Progenitor cell of endocrine pancreas (in vitro differentiated cells): ENCODE measurements around the gene TM7SF2. TPM values are rescaled to one million over a fixed set of nuclear protein-coding genes. Genes with fewer than 3 reads are reported as not detected.
"Not testable (repeated sequence)": the region's sequence is repeated elsewhere in the genome, so short reads cannot be mapped to it uniquely, and the experiment has no call there.

Experiments
- DNase-seq: peaks from one replicate; pipeline ENCODE4 v3.0.0; 2021; ENCODE audit warnings: low spot score; ENCODE audit not compliant: unreplicated experiment
- H3K27ac Mint-ChIP-seq: 2 replicates; pipeline ENCODE4 v1.8.0; 2021; ENCODE audit warnings: mild to moderate bottlenecking, moderate library complexity, mixed read lengths
- H3K27me3 Mint-ChIP-seq: 2 replicates; pipeline ENCODE4 v1.8.0; 2021; ENCODE audit warnings: mixed read lengths
- H3K36me3 Mint-ChIP-seq: 2 replicates; pipeline ENCODE4 v1.8.0; 2022; ENCODE audit warnings: mixed read lengths; ENCODE audit not compliant: insufficient read depth
- H3K4me1 Mint-ChIP-seq: 2 replicates; pipeline ENCODE4 v1.8.0; 2021; ENCODE audit warnings: low read depth, mixed read lengths
- H3K4me3 Mint-ChIP-seq: 2 replicates; pipeline ENCODE4 v1.8.0; 2021; ENCODE audit warnings: low read depth, mild to moderate bottlenecking, moderate library complexity, mixed read lengths
- H3K9me3 Mint-ChIP-seq: 2 replicates; pipeline ENCODE4 v1.8.0; 2021; ENCODE audit warnings: low read depth, mixed read lengths
- total RNA-seq: library from RNA; stranded (reverse); gene quantifications from 2 replicates; pipeline ENCODE4 v1.2.1, GENCODE V29; 2021
- TF ChIP-seq, protein P1 (sequence below): fragments of 200-600 bp; sonication (generic); IDR thresholded peaks from one replicate; pipeline ENCODE4 v1.5.0; 2021; ENCODE audit warnings: antibody characterized with exemption, mild to moderate bottlenecking; ENCODE audit not compliant: unreplicated experiment

TM7SF2 gene
- total RNA-seq, 1 donor from 2014 or later = 124 TPM

DNA sequence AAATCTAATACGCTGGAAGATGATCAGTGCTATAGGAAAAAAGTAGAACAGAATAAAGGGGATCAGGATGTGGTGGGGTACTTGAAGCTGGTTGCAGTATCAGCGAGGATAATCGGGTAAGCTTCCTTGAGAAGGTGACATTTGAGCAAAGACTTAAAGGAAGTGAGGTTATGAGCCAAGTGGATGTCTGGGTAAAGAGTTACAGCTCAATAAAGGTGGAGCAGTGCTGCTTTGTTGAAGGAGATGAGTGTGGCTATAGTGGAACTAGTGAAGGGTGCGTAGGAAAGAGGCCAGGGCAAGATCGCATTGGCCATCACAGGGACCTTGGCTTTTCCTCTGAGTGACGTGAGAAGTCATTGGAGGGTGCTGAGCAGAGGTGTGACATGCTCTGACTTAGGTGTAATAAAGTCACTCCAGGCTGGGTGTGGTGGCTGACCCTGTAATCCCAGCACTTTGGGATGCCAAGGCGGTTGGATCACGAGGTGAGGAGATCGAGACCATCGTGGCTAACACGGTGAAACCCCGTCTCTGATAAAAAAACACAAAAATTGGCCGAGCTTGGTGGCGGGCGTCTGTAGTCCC is 24.9 kb downstream of the TM7SF2 start:
- H3K4me3 Mint-ChIP-seq = peak overlapping the region; percentile 55
- no peaks in the 10 kb centered on the region for H3K9me3 Mint-ChIP-seq
- peaks cover 7% of the 10 kb centered on the region for H3K27me3 Mint-ChIP-seq
- TF ChIP-seq, protein P1, sequence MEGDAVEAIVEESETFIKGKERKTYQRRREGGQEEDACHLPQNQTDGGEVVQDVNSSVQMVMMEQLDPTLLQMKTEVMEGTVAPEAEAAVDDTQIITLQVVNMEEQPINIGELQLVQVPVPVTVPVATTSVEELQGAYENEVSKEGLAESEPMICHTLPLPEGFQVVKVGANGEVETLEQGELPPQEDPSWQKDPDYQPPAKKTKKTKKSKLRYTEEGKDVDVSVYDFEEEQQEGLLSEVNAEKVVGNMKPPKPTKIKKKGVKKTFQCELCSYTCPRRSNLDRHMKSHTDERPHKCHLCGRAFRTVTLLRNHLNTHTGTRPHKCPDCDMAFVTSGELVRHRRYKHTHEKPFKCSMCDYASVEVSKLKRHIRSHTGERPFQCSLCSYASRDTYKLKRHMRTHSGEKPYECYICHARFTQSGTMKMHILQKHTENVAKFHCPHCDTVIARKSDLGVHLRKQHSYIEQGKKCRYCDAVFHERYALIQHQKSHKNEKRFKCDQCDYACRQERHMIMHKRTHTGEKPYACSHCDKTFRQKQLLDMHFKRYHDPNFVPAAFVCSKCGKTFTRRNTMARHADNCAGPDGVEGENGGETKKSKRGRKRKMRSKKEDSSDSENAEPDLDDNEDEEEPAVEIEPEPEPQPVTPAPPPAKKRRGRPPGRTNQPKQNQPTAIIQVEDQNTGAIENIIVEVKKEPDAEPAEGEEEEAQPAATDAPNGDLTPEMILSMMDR = no peak
- peak overlapping the region; percentile 92 for H3K27ac Mint-ChIP-seq
- no peak for DNase-seq
- peaks cover 20% of the 10 kb centered on the region for H3K4me1 Mint-ChIP-seq
- H3K36me3 Mint-ChIP-seq = no peaks in the 10 kb centered on the region

DNA sequence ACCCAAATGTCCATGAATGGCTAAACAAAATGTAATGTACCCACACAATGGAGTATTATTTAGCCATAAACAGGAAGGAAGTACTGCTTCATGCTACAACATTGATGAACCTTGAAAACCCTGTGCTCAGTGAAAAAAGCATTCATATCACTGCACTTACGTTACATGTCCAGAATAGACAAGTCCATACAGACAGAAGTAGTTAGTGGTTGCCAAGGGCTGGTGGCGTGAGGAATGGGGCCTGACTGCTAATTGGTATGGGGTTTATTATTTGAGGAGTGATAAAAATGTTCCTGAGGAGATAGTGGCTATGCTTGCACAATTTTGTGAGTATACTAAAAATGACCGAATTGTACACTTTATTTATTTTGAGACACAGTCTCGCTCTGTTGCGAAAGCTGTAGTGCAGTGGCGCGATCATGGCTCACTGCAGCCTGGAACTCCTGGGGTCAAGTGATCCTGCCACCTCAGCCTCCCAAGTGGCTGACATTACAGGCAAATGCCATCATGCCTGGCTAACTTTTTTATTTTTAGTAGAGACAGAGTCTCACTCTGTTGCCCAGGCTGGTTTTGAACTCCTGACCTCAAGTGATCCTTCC is 30.3 kb downstream of the TM7SF2 start:
- Mint-ChIP-seq H3K27ac (no peak overlapping the region), H3K9me3 (no peaks in the 10 kb centered on the region), H3K27me3 (peaks cover 13% of the 10 kb centered on the region), H3K4me3 (no peak overlapping the region), H3K4me1 (no peaks in the 10 kb centered on the region), H3K36me3 (no peaks in the 10 kb centered on the region)
- TF ChIP-seq, protein P1 = no peak
- no peak for DNase-seq

DNA sequence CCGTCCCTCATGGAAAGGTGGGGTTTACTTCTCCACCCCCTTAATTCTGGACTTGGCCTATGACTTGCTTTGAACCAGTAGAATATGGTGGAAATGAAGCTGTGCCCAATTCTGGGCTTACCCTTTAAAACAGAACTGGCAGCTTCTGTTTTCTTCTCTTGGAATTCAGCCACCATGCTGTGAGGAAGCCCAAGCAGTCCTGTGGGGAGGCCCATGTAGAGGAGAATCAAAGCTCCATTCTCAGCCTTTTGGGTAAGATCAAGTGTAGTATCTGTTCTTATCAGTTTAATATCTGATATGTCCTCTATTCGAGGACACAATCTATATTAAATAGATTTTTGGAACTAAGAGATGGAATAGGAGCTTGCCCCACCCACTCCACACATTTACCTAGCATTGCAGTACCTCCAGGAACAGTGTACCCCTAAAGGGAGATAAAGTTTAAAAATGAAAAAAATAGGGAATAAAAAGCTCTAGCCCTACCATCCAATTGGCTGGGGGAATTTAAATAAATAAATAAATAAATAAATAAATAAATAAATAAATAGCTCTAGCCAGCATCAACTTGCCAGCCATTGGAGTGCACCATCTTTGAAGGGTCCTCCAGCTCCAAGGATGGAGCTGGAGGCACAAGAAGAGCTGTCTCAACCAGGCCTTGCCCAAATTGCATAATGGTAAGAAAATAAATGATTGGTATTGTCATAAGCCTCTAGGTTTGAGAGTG is 35.8 kb downstream of the TM7SF2 start:
- Mint-ChIP-seq H3K27me3 (peaks cover 22% of the 10 kb centered on the region), H3K4me3 (no peak overlapping the region), H3K36me3 (no peaks in the 10 kb centered on the region), H3K4me1 (no peaks in the 10 kb centered on the region), H3K9me3 (no peaks in the 10 kb centered on the region), H3K27ac (no peak overlapping the region)
- no peak for DNase-seq
- TF ChIP-seq, protein P1 = no peak

DNA sequence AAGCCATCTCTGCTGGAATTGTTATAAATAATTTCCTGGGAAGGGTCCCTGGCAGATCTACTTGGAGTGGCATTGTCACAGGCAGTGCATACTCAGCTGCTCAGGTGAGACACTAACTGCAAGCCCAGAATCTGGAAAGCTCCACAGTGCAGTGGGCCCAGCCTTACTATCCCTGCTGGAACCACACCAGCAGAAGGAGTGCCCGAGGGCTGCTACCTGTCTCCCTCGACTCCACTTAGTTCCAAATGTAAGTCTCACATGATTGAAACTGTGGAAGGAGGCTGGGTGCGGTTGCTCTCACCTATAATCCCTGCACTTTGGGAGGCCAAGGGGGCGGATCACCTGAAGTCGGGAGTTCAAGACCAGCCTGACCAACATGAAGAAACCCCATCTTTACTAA is 37.0 kb downstream of the TM7SF2 start:
- TF ChIP-seq, protein P1 = no peak
- Mint-ChIP-seq H3K27ac (no peak overlapping the region), H3K9me3 (no peaks in the 10 kb centered on the region), H3K4me1 (no peaks in the 10 kb centered on the region), H3K27me3 (peaks cover 27% of the 10 kb centered on the region), H3K36me3 (no peaks in the 10 kb centered on the region), H3K4me3 (no peak overlapping the region)
- no peak for DNase-seq

DNA sequence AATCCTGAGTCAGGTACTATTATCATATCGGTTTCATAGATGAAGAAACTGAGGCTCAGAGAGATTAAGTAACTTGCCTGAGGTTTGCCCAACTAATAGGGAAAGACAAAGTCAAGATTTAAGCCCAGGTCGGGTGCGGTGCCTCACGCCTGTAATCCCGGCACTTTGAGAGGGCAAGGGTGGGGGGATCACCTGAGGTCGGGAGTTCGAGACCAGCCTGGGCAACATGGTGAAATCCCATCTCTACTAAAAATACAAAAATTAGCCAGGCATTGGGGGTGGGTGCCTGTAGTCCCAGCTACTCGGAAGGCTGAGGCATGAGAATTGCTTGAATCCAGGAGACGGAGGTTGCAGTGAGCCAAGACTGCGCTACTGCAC is 38.4 kb downstream of the TM7SF2 start:
- H3K4me3 Mint-ChIP-seq, H3K36me3 Mint-ChIP-seq, H3K9me3 Mint-ChIP-seq, DNase-seq, H3K4me1 Mint-ChIP-seq, H3K27ac Mint-ChIP-seq: not testable (repeated sequence)
- H3K27me3 Mint-ChIP-seq = peaks cover 24% of the 10 kb centered on the region
